ENCODE data around the gene OPN3. TPM values are rescaled to one million over a fixed set of nuclear protein-coding genes. Genes with fewer than 3 reads are reported as not detected.

The OPN3 gene
- total RNA-seq, 1 experiment from 2014 or later, result 45.6 TPM

- TF ChIP-seq CTCF (IDR thresholded peaks at IDR 0.05; ENCODE audit: unreplicated experiment), result no peak
- no peak overlapping the region for H3K4me3 Mint-ChIP-seq (ENCODE audit: unreplicated experiment)
- no peaks in the 10 kb centered on the region for H3K9me3 Mint-ChIP-seq (ENCODE audit: unreplicated experiment)
- intact Hi-C loops (cut with micrococcal nuclease), result no loop called here
- no peak overlapping the region for H3K27ac Mint-ChIP-seq (ENCODE audit: low read depth, unreplicated experiment)
- H3K36me3 Mint-ChIP-seq (ENCODE audit: insufficient read depth, unreplicated experiment), result no peaks in the 10 kb centered on the region
- CTCF ChIA-PET, result interaction anchor here (0.6 kb wide), 1 partner anchor 956 kb away, joined by 3 read pairs; no protein-coding TSS in a partner anchor
- BruUV-seq (replicated peaks), result no TSS peak
- POLR2A ChIA-PET, result interaction anchor here (0.6 to 1.0 kb wide), 2 partner anchors 39 to 201 kb away, joined by 3 read pairs; no protein-coding TSS in a partner anchor
- no peaks in the 10 kb centered on the region for H3K4me1 Mint-ChIP-seq (ENCODE audit: insufficient read depth, unreplicated experiment)
- no peak for DNase-seq (ENCODE audit: unreplicated experiment)
- no peaks in the 10 kb centered on the region for H3K27me3 Mint-ChIP-seq (ENCODE audit: insufficient read depth, unreplicated experiment)
Measured at GRCh38 chr1:241551759-241552638, 88.2 kb downstream of the OPN3 start.

- POLR2A ChIA-PET, result interaction anchor here (1.1 kb wide), 1 partner anchor 44 kb away, joined by 3 read pairs; no protein-coding TSS in a partner anchor
- BruUV-seq (replicated peaks), result no TSS peak
- CTCF ChIA-PET, result interaction anchor here (0.6 to 1.5 kb wide), 4 partner anchors 15 to 469 kb away, joined by 3 to 5 read pairs (median 3); partner anchors contain the start of gene KMO
- H3K27ac Mint-ChIP-seq (ENCODE audit: low read depth, unreplicated experiment), result no peak overlapping the region
- H3K36me3 Mint-ChIP-seq (ENCODE audit: insufficient read depth, unreplicated experiment), result no peaks in the 10 kb centered on the region
- H3K4me1 Mint-ChIP-seq (ENCODE audit: insufficient read depth, unreplicated experiment), result no peaks in the 10 kb centered on the region
- DNase-seq (ENCODE audit: unreplicated experiment), result no peak
- H3K4me3 Mint-ChIP-seq (ENCODE audit: unreplicated experiment), result no peak overlapping the region
- H3K27me3 Mint-ChIP-seq (ENCODE audit: insufficient read depth, unreplicated experiment), result no peaks in the 10 kb centered on the region
- intact Hi-C loops (cut with micrococcal nuclease), result no loop called here
- H3K9me3 Mint-ChIP-seq (ENCODE audit: unreplicated experiment), result no peaks in the 10 kb centered on the region
- TF ChIP-seq CTCF (IDR thresholded peaks at IDR 0.05; ENCODE audit: unreplicated experiment), result no peak
Measured at GRCh38 chr1:241550318-241550717, 89.9 kb downstream of the OPN3 start.

- intact Hi-C loops (cut with micrococcal nuclease), result no loop called here
- Mint-ChIP-seq H3K27me3 (ENCODE audit: insufficient read depth, unreplicated experiment) (no peaks in the 10 kb centered on the region), H3K36me3 (ENCODE audit: insufficient read depth, unreplicated experiment) (peaks cover 5% of the 10 kb centered on the region), H3K27ac (ENCODE audit: low read depth, unreplicated experiment) (no peak overlapping the region), H3K4me3 (ENCODE audit: unreplicated experiment) (no peak overlapping the region), H3K9me3 (ENCODE audit: unreplicated experiment) (no peaks in the 10 kb centered on the region), H3K4me1 (ENCODE audit: insufficient read depth, unreplicated experiment) (no peaks in the 10 kb centered on the region)
- TF ChIP-seq CTCF (IDR thresholded peaks at IDR 0.05; ENCODE audit: unreplicated experiment), result no peak
- ChIA-PET CTCF (interaction anchor here (0.6 kb wide), 1 partner anchor 47 kb away, joined by 4 read pairs; no protein-coding TSS in a partner anchor), POLR2A (interaction anchor here (0.6 kb wide), 1 partner anchor 290 kb away, joined by 3 read pairs; no protein-coding TSS in a partner anchor)
- no TSS peak for BruUV-seq (replicated peaks)
- DNase-seq (ENCODE audit: unreplicated experiment), result no peak
Measured at GRCh38 chr1:241548008-241548407, 92.2 kb downstream of the OPN3 start.

Other genes starting within 250 kb of the OPN3 start
- 136 and 215 TPM in 2 replicates for gene FH, start 120.6 kb downstream of the OPN3 start, total RNA-seq (2022)
- gene KMO, start 108.0 kb downstream of the OPN3 start, total RNA-seq (2022), result 1.2 and 1.8 TPM in 2 replicates
- gene CHML, start within 50 bp of the OPN3 start, total RNA-seq (2022), result 33.7 and 33.8 TPM in 2 replicates
- not detected in 2 replicates for gene WDR64, start 11.9 kb upstream of the OPN3 start, total RNA-seq (2022)
- 7.3 and 17.5 TPM in 2 replicates for gene EXO1, start 207.8 kb upstream of the OPN3 start, total RNA-seq (2022)

All from MCF 10A (cell line).